Upper lobe of right lung (tissue), 1 donor: ENCODE measurements around the gene PSENEN. TPM values are rescaled to one million over a fixed set of nuclear protein-coding genes. Genes with fewer than 3 reads are reported as not detected.
"Not testable (repeated sequence)": the region's sequence is repeated elsewhere in the genome, so short reads cannot be mapped to it uniquely, and the experiment has no call there.

Source experiments
- ATAC-seq: fragments of 200-7000 bp; cut with Tn5 transposase; one replicate; pipeline ENCODE4 v1.9.1; 2020; ENCODE audit warnings: mild to moderate bottlenecking, moderate library complexity
- DNase-seq: peaks from one replicate; pipeline ENCODE4 v3.0.0-alpha.2; 2020
- H3K27ac ChIP-seq: fragments of 200-600 bp; one replicate; pipeline ENCODE4 v1.8.0; 2022
- H3K27me3 ChIP-seq: fragments of 200-600 bp; one replicate; pipeline ENCODE4 v1.8.0; 2022; ENCODE audit warnings: mild to moderate bottlenecking
- H3K36me3 ChIP-seq: fragments of 200-600 bp; one replicate; pipeline ENCODE4 v1.8.0; 2022
- H3K4me1 ChIP-seq: fragments of 200-600 bp; one replicate; pipeline ENCODE4 v1.8.0; 2022
- H3K4me3 ChIP-seq: fragments of 200-600 bp; one replicate; pipeline ENCODE4 v1.8.0; 2022; ENCODE audit warnings: mild to moderate bottlenecking
- H3K9me3 ChIP-seq: fragments of 200-600 bp; one replicate; pipeline ENCODE4 v1.8.0; 2022
- intact Hi-C: fragments of 100-400 bp; cut with DNase I; formaldehyde crosslinking; loops from one replicate; pipeline ENCODE4 v1.11.0; 2022
- total RNA-seq: library from RNA; stranded (reverse); fragmentation: NEBNext Ultra II Directional; extraction: Animal tissue kit (Norgen Biotek cat#: 25700); gene quantifications from one replicate; pipeline ENCODE4 v1.2.1, GENCODE V29; 2021
- TF ChIP-seq, protein P1 (sequence below): fragments of 200-600 bp; IDR thresholded peaks from one replicate; pipeline ENCODE4 v1.8.0; 2022; ENCODE audit warnings: antibody characterized with exemption
- donor health status: DM: no; HTN: yes; CAD: no; lungs with severe emphysema.

Gene PSENEN
- total RNA-seq, 1 donor from 2014 or later = 51.0 TPM

- Histone ChIP-seq H3K27me3 (no peaks in the 10 kb centered on the region), H3K27ac (no peak overlapping the region), H3K9me3 (no peaks in the 10 kb centered on the region), H3K36me3 (peaks cover 62% of the 10 kb centered on the region), H3K4me3 (no peak overlapping the region), H3K4me1 (peaks cover 12% of the 10 kb centered on the region)
- TF ChIP-seq, protein P1, sequence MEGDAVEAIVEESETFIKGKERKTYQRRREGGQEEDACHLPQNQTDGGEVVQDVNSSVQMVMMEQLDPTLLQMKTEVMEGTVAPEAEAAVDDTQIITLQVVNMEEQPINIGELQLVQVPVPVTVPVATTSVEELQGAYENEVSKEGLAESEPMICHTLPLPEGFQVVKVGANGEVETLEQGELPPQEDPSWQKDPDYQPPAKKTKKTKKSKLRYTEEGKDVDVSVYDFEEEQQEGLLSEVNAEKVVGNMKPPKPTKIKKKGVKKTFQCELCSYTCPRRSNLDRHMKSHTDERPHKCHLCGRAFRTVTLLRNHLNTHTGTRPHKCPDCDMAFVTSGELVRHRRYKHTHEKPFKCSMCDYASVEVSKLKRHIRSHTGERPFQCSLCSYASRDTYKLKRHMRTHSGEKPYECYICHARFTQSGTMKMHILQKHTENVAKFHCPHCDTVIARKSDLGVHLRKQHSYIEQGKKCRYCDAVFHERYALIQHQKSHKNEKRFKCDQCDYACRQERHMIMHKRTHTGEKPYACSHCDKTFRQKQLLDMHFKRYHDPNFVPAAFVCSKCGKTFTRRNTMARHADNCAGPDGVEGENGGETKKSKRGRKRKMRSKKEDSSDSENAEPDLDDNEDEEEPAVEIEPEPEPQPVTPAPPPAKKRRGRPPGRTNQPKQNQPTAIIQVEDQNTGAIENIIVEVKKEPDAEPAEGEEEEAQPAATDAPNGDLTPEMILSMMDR = no peak
- no peak for DNase-seq
- intact Hi-C loops = no loop called here
- ATAC-seq = no peak
Measured at GRCh38 chr19:35721374-35721773, 24.1 kb upstream of the PSENEN start.

DNA sequence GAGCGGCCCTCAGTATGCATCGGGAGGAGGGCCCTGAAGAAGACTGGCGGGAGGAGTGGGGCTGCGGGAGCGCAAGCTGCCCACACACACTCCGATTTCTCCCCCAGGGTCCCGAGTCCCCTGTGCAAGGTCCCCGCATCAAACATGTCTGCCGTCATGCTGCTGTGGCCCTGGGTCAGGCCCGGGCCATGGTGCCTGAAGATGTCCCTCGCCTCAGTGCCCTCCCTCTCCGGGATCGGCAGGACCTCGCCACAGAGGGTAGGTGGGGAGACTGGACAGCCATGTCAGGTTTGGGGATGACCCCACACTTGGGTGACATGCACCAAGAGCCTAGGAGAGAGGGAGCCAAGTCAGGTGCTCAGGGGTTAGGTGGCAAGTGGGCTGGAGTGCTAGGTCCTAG lies 23.0 kb upstream of the PSENEN start:
- peaks cover 11% of the 10 kb centered on the region for H3K4me1 ChIP-seq
- no peaks in the 10 kb centered on the region for H3K9me3 ChIP-seq
- H3K4me3 ChIP-seq = no peak overlapping the region
- H3K27ac ChIP-seq = no peak overlapping the region
- intact Hi-C loops = no loop called here
- peaks cover 72% of the 10 kb centered on the region for H3K36me3 ChIP-seq
- ATAC-seq (no peak), DNase-seq (no peak)
- H3K27me3 ChIP-seq = no peaks in the 10 kb centered on the region
- TF ChIP-seq, protein P1 = no peak

GRCh38 chr19:35722897-35723296 lies 22.6 kb upstream of the PSENEN start:
- ATAC-seq = no peak
- peaks cover 11% of the 10 kb centered on the region for H3K4me1 ChIP-seq
- no peaks in the 10 kb centered on the region for H3K9me3 ChIP-seq
- TF ChIP-seq, protein P1 = no peak
- DNase-seq = no peak
- intact Hi-C loops = no loop called here
- no peak overlapping the region for H3K27ac ChIP-seq
- peaks cover 77% of the 10 kb centered on the region for H3K36me3 ChIP-seq
- no peak overlapping the region for H3K4me3 ChIP-seq
- H3K27me3 ChIP-seq = no peaks in the 10 kb centered on the region

GRCh38 chr19:35723671-35724070 lies 21.8 kb upstream of the PSENEN start:
- Histone ChIP-seq H3K4me3 (no peak overlapping the region), H3K36me3 (peaks cover 85% of the 10 kb centered on the region), H3K4me1 (peaks cover 10% of the 10 kb centered on the region), H3K9me3 (no peaks in the 10 kb centered on the region), H3K27ac (no peak overlapping the region), H3K27me3 (no peaks in the 10 kb centered on the region)
- ATAC-seq (no peak), DNase-seq (no peak)
- TF ChIP-seq, protein P1 = no peak
- intact Hi-C loops = no loop called here

GRCh38 chr19:35724132-35724531 lies 21.3 kb upstream of the PSENEN start:
- H3K27ac ChIP-seq, ATAC-seq, DNase-seq, H3K4me1 ChIP-seq, H3K4me3 ChIP-seq, intact Hi-C loops, H3K9me3 ChIP-seq, H3K27me3 ChIP-seq: not testable (repeated sequence)
- peaks cover 89% of the 10 kb centered on the region for H3K36me3 ChIP-seq

GRCh38 chr19:35724560-35724959 lies 20.9 kb upstream of the PSENEN start:
- Histone ChIP-seq H3K27me3 (no peaks in the 10 kb centered on the region), H3K4me3 (no peak overlapping the region), H3K9me3 (no peaks in the 10 kb centered on the region), H3K4me1 (peaks cover under 1% of the 10 kb centered on the region), H3K36me3 (peaks cover 93% of the 10 kb centered on the region), H3K27ac (no peak overlapping the region)
- intact Hi-C loops = no loop called here
- no peak for DNase-seq
- TF ChIP-seq, protein P1 = no peak
- ATAC-seq = no peak
